ENCODE measurements around the gene ZNF846.
"Not testable (repeated sequence)": the region's sequence is repeated elsewhere in the genome, so short reads cannot be mapped to it uniquely, and the experiment has no call there.

Gene ZNF846
- 8.7 to 9.5 reads per million in 2 donors for total RNA-seq

- DNase-seq: peak; percentile 86
These were observed at the start of gene ZNF846 for GRCh38 chr19:9768175-9769112. Gene ZNF846 (minus strand): TSS chr19:9768738. CDS start chr19:9764950, 3,788 bp downstream.

GRCh38 chr19:9818175-9818733 lies 49.7 kb upstream of the ZNF846 start:
- no peak for DNase-seq

- no peak for DNase-seq
These were observed 42.6 kb upstream of the ZNF846 start for GRCh38 chr19:9811139-9811538.

- no peak for DNase-seq
These were observed 40.6 kb upstream of the ZNF846 start for GRCh38 chr19:9808855-9809824.

- no peak for DNase-seq
These were observed 38.3 kb upstream of the ZNF846 start for GRCh38 chr19:9806803-9807202.

GRCh38 chr19:9801976-9802375 lies 33.4 kb upstream of the ZNF846 start:
- DNase-seq: no peak

GRCh38 chr19:9799162-9799561 lies 30.6 kb upstream of the ZNF846 start:
- DNase-seq: no peak

GRCh38 chr19:9797871-9798270 lies 29.3 kb upstream of the ZNF846 start:
- DNase-seq: no peak

- peak; percentile 71 for DNase-seq
These were observed 27.7 kb upstream of the ZNF846 start for GRCh38 chr19:9796113-9796773.

- peak; percentile 47 for DNase-seq
These were observed 24.6 kb upstream of the ZNF846 start for GRCh38 chr19:9793071-9793591.

GRCh38 chr19:9792206-9793070 lies 23.9 kb upstream of the ZNF846 start:
- DNase-seq: peak; percentile 92

- DNase-seq: peak; percentile 98
These were observed 23.1 kb upstream of the ZNF846 start for GRCh38 chr19:9791552-9792205.

GRCh38 chr19:9791073-9791367 lies 22.5 kb upstream of the ZNF846 start:
- not testable (repeated sequence) for DNase-seq

- DNase-seq: not testable (repeated sequence)
These were observed 21.0 kb upstream of the ZNF846 start for GRCh38 chr19:9789579-9789978.

- no peak for DNase-seq
These were observed 20.5 kb upstream of the ZNF846 start for GRCh38 chr19:9789066-9789465.

GRCh38 chr19:9788604-9789003 lies 20.1 kb upstream of the ZNF846 start:
- not testable (repeated sequence) for DNase-seq

GRCh38 chr19:9786819-9787218 lies 18.3 kb upstream of the ZNF846 start:
- no peak for DNase-seq

GRCh38 chr19:9786342-9786741 lies 17.8 kb upstream of the ZNF846 start:
- DNase-seq: no peak

- DNase-seq: peak; percentile 96
These were observed 17.1 kb upstream of the ZNF846 start for GRCh38 chr19:9785367-9786331.

- not testable (repeated sequence) for DNase-seq
These were observed 15.6 kb upstream of the ZNF846 start for GRCh38 chr19:9784163-9784496.
